ENCODE data around the gene PTPN4. TPM values are rescaled to one million over a fixed set of nuclear protein-coding genes. Genes with fewer than 3 reads are reported as not detected.

PTPN4 gene
- total and polyA plus RNA-seq, 2 donors (not counting 3 experiments of a cell fraction or from before 2014, with no cell fraction given): 6.8 to 29.6 TPM

DNA sequence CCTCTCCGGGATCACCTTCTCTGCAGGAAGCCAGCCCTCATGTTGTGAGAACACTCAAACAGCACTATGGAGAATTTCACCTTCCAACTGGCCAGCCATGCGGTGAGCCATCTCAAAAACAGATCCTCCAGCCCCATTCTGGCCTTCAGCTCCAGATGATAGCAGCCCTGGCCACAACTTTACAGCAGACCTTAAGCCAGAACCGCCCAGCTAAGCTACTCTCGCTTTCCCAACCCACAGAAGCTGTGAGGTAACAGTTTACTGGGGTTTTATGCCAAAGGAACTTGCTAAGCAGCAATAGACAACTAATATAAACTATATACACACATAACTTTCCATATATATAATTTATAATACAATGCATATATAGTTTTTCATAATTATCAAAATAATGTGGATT is 11.6 kb upstream of the PTPN4 start:
- Histone ChIP-seq H3K9ac (replicated peaks; ENCODE audit: extremely low read depth, insufficient read depth, low read length) (no peak overlapping the region), H3K79me2 (ENCODE audit: control insufficient read depth, insufficient read depth, low read length) (no peaks in the 10 kb centered on the region), H3K4me2 (ENCODE audit: insufficient read depth, low read length) (no peak overlapping the region), H3K4me1 (ENCODE audit: control insufficient read depth, extremely low read depth, insufficient read depth, low read length) (peaks cover 21% of the 10 kb centered on the region), H3K4me3 (replicated peaks in 1 of 3; ENCODE audit: insufficient read depth in 1 of 3, low read depth in 1 of 3, low read length in 3 of 3) (no peak overlapping the region), H3K27me3 (ENCODE audit: control insufficient read depth in 2 of 2, insufficient read depth in 2 of 2, low read length in 2 of 2) (no peaks in the 10 kb centered on the region), H3K9me3 (replicated peaks; ENCODE audit: control insufficient read depth, insufficient read depth, low read length) (no peaks in the 10 kb centered on the region), H3K9me1 (replicated peaks; ENCODE audit: control insufficient read depth, extremely low read depth, insufficient read depth, low read length) (no peaks in the 10 kb centered on the region), H2AFZ (ENCODE audit: low read depth, low read length) (no peak overlapping the region), H4K20me1 (replicated peaks; ENCODE audit: control insufficient read depth, extremely low read depth, insufficient read depth, low read length) (no peaks in the 10 kb centered on the region), H3K36me3 (ENCODE audit: control insufficient read depth in 2 of 2, extremely low read depth in 1 of 2, insufficient read depth in 2 of 2, low read length in 2 of 2) (no peaks in the 10 kb centered on the region), H3K27ac (ENCODE audit: insufficient read depth, low read depth, low read length) (no peak overlapping the region)
- CTCF ChIA-PET: interaction anchor here (1.2 to 1.9 kb wide), 4 partner anchors 16 to 427 kb away, joined by 3 to 10 read pairs (median 6); no protein-coding TSS in a partner anchor
- DNase-seq (ENCODE audit: low read depth, low spot score): no peak
- POLR2A ChIA-PET: no interaction called here
- no TSS peak for BruUV-seq (replicated peaks)
- dilution Hi-C loops (cut with MboI; ENCODE audit: extremely low pct_ligation_motif_present, low sequenced_read_pairs) (no loop called here), intact Hi-C loops (cut with micrococcal nuclease) (loop anchor here (2.0 kb wide), 1 partner anchor 103 kb away; no protein-coding TSS in a partner anchor)
- no peak for FAIRE-seq
- TF ChIP-seq JUN (IDR thresholded peaks at IDR 0.05; ENCODE audit: borderline replicate concordance, insufficient read depth, insufficient read length, low read depth) (no peak), POLR2AphosphoS5 (IDR thresholded peaks at IDR 0.05; ENCODE audit: insufficient read depth, low read depth, low read length) (no peak), MYC (IDR thresholded peaks at IDR 0.05; ENCODE audit: low read depth, low read length) (no peak), POLR2A (IDR thresholded peaks at IDR 0.05; ENCODE audit: low read depth, low read length) (no peak), GATA2 (IDR thresholded peaks at IDR 0.05; ENCODE audit: insufficient read depth, insufficient read length, low read depth, low read length) (no peak), EZH2 (IDR thresholded peaks at IDR 0.05; ENCODE audit: borderline replicate concordance, low read depth, low read length, severe bottlenecking) (no peak), CTCF (IDR thresholded peaks at IDR 0.05; ENCODE audit: extremely low read depth in 1 of 2, insufficient read depth in 1 of 2, low read depth in 1 of 2, low read length in 2 of 2) (no peak), FOS (IDR thresholded peaks at IDR 0.05; ENCODE audit: borderline replicate concordance, insufficient read depth, low read length) (no peak)
- TF ChIP-seq, protein P1, sequence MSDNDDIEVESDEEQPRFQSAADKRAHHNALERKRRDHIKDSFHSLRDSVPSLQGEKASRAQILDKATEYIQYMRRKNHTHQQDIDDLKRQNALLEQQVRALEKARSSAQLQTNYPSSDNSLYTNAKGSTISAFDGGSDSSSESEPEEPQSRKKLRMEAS (IDR thresholded peaks at IDR 0.05; ENCODE audit: insufficient read depth, insufficient read length): no peak
